SK-N-SH (cell line): ENCODE measurements around the gene OXA1L.
"Not testable (repeated sequence)": the region's sequence is repeated elsewhere in the genome, so short reads cannot be mapped to it uniquely, and the experiment has no call there.

Experiments used
- EP300 ChIP-seq, 2 experiments: IDR thresholded peaks; 2 replicates each; pipeline versions ENCODE4 v1.4.0 to v1.6.1; 2012; ENCODE audit warnings: borderline replicate concordance in 1 of 2, low read depth in 1 of 2, low read length in 1 of 2
- EZH2phosphoT487 ChIP-seq: fragments of 200-600 bp; sonication (generic); IDR thresholded peaks from 2 replicates; pipeline ENCODE4 v1.6.1; 2017; ENCODE audit warnings: low read depth, mixed run types, mild to moderate bottlenecking, antibody characterized with exemption, moderate library complexity, borderline replicate concordance
- GABPA ChIP-seq: IDR thresholded peaks from 2 replicates; pipeline ENCODE4 v1.4.0; 2012; ENCODE audit warnings: low read depth, mild to moderate bottlenecking
- MAX ChIP-seq: IDR thresholded peaks from 2 replicates; pipeline ENCODE4 v1.4.0; 2012; ENCODE audit warnings: low read depth
- MXI1 ChIP-seq: IDR thresholded peaks from 2 replicates; pipeline ENCODE4 v1.6.1; 2012; ENCODE audit warnings: mild to moderate bottlenecking, low read depth, low read length, improper control_type of control experiment
- PBX3 ChIP-seq: IDR thresholded peaks from 2 replicates; pipeline ENCODE4; 2012
- RCOR1 ChIP-seq: fragments of 150-350 bp; IDR thresholded peaks from 2 replicates; pipeline ENCODE4 v1.6.1; 2017; ENCODE audit warnings: antibody characterized with exemption, low read length
- REST ChIP-seq: IDR thresholded peaks from 2 replicates; pipeline ENCODE4 v1.6.1; 2012; ENCODE audit warnings: mild to moderate bottlenecking, low read depth, low read length, moderate library complexity
- RFX5 ChIP-seq: IDR thresholded peaks from 2 replicates; pipeline ENCODE4 v1.6.1; 2012; ENCODE audit warnings: mild to moderate bottlenecking, improper control_type of control experiment, low read length
- TF ChIP-seq, protein P1 (sequence below): fragments of 200-600 bp; sonication (generic); IDR thresholded peaks from 2 replicates; pipeline ENCODE4 v1.6.1; 2017; ENCODE audit warnings: antibody characterized with exemption, mild to moderate bottlenecking, moderate library complexity

DNA sequence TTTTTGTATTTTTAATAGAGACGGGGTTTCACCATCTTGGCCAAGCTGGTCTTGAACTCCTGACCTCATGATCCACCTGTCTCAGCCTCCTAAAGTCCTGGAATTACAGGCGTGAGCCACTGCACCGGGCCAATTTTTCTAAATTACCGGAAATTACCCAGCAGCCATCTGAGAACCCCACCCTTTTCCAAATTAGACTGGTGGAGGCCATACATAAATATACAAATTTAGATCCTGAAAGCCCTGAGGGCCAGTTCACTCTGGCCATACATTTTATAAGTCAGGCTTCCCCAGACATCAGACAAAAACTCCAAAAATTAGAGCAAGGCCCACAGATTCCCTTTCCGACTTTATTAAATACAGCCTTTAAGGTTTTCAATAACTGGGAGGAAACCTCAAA, 34.4 kb upstream of the OXA1L start:
- not testable (repeated sequence) for TF ChIP-seq PBX3; MAX; MXI1; GABPA; RFX5; RCOR1; EZH2phosphoT487; EP300 (IDR thresholded peaks at IDR 0.05; ENCODE audit: borderline replicate concordance in 1 of 2, low read depth in 1 of 2, low read length in 1 of 2); REST
- TF ChIP-seq, protein P1, sequence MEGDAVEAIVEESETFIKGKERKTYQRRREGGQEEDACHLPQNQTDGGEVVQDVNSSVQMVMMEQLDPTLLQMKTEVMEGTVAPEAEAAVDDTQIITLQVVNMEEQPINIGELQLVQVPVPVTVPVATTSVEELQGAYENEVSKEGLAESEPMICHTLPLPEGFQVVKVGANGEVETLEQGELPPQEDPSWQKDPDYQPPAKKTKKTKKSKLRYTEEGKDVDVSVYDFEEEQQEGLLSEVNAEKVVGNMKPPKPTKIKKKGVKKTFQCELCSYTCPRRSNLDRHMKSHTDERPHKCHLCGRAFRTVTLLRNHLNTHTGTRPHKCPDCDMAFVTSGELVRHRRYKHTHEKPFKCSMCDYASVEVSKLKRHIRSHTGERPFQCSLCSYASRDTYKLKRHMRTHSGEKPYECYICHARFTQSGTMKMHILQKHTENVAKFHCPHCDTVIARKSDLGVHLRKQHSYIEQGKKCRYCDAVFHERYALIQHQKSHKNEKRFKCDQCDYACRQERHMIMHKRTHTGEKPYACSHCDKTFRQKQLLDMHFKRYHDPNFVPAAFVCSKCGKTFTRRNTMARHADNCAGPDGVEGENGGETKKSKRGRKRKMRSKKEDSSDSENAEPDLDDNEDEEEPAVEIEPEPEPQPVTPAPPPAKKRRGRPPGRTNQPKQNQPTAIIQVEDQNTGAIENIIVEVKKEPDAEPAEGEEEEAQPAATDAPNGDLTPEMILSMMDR, result not testable (repeated sequence)
